Activated CD8-positive, alpha-beta memory T cell treated with anti-CD3 and anti-CD28 coated beads, Interleukin-2, amount 50 U/mL, for 24 hours (primary cell): ENCODE data around the gene CHRM5.
"Not testable (repeated sequence)": the region's sequence is repeated elsewhere in the genome, so short reads cannot be mapped to it uniquely, and the experiment has no call there.

ENCODE experiments used
- DNase-seq: peaks from one replicate; pipeline ENCODE4 v3.0.0-alpha.2; 2020; ENCODE audit errors: extremely low read depth

The CHRM5 gene

DNA sequence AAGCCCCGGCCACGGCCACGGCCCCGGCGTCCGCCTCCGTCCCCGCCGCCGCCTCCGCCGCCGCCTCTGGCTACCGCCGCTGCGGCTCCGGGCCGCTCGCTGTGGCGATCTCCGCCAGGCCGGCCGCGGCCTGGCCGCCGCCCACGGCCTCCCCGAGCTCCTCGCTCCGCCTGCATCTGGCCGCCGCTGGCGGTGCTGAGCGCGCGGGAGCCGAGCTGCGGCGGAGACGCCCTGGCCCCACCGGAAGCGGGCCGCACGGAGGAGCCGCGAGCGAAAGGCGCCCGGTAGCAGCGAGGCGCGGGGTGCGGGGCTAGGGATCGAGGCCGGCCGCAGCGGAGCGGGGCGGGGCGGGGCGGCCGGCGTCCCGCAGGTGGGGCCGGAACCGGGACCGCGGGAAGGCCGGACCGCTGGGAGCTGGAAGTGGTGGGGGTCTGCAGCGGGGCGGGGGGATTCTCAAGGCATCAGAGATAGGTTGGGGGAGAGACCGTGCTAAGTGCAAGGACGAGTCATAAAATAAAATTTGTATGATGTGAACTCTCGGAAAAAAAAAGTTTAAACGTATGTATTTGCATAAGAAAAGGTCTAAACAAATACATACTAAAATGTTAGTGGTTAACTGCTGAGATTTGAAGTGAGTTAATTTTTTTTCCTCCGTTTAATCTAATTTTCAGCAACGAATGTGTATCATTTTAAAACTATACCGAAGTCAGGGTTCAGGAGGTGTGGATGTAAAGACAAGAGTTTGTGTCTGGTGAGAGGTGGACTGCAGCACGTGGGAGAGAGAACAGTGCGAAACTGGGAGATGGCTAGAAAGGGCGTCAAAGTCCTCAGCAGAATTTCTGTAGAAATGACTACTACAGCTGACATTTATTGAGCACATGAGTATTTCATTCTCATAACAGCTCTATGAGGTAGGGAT lies 70.8 kb downstream of the CHRM5 start, which contains the start of gene AVEN:
AVEN (minus strand) TSS at position 334 of the 919 bp plus-strand sequence; CDS start at position 176, 158 bp downstream.
- DNase-seq, result peak; percentile 21

- no peak for DNase-seq
Measured at GRCh38 chr15:34039790-34040113, 71.5 kb downstream of the CHRM5 start.

DNA sequence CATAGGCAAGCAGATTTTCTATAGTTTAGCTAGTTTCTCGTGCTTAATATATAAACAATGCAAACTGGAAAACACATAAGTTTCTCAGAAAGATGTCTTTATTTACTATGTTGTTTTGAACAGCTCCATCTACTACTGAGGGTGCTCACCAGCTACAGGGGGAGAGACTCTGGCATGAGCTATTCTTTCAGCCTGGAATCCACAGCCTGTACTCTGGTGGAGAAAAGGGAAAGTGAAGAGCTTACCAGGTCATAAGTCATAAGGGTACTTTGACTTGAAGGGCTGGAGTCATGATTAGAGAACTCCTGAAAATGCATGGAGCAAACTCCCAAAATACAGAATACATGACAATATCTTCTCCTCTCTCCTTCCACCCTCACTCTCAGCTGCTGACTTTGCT lies 75.1 kb downstream of the CHRM5 start:
- DNase-seq, result no peak

DNA sequence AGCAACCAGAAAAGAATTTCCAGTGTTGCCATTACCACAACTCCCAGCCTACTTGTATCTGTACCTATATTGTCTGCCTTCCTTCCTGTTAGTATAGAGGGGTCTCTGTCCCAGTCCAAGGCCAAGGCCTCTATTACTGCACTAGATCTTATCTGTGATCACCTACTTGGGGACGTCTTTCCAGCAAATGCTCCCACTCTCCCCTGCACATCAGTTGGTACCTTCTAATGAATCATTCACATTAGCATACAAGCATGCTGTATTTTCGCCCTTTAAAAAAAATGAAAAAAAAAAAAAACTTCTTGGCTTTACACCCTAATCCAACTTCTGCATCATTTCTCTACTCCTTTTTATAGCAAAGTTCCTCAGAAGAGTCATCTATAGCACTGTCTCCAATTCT lies 75.5 kb downstream of the CHRM5 start:
- DNase-seq, result no peak

DNA sequence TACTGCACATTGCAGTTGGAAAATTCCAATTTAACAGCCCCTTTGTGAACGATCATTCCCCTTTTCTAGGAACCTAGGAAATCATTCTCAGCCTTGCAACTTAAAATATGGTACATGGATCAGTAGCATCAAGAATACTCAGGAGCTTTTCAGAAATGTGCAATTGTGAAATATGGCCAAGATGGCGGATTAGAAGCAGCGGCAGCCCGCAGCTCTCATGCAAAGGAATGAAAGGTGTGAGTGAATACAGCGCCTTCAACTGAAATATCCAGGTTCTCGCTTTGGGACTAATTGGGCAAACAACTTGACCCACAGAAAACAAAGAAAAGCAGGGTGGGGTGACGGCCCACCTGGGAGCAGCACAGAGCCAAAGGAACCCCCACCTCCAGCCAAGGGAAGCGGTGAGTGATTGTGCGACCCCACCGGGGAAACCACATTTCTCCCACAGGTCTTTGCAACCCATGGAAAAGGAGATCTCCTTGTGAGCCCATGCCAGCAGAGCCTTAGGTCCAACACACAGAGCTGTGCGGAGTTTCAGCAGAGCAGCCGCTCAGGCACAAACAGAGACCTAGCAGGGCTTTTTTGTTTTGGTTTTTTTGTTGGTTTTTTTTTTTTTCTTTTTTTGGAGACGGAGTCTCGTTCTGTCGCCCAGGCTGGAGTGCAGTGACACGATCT lies 78.3 kb downstream of the CHRM5 start:
- no peak for DNase-seq

- no peak for DNase-seq
Measured at GRCh38 chr15:34047893-34048775, 79.8 kb downstream of the CHRM5 start.

GRCh38 chr15:34049112-34049511 lies 80.8 kb downstream of the CHRM5 start:
- no peak for DNase-seq

DNA sequence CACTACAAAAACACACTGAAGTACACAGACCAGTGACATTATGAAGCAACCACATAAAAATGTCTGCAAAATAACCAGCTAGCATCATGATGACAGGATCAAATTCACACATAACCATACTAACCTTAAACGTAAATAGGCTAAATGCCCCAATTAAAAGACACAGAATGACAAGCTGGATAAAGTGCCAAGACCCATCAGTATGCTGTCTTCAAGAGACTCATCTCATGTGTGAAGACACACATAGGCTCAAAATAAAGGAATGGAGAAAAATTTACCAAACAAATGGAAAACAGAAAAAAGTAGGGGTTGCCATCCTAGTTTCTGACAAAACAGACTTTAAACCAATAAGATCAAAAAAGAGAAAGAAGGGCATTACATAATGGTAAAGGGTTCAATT lies 82.1 kb downstream of the CHRM5 start:
- not testable (repeated sequence) for DNase-seq

DNA sequence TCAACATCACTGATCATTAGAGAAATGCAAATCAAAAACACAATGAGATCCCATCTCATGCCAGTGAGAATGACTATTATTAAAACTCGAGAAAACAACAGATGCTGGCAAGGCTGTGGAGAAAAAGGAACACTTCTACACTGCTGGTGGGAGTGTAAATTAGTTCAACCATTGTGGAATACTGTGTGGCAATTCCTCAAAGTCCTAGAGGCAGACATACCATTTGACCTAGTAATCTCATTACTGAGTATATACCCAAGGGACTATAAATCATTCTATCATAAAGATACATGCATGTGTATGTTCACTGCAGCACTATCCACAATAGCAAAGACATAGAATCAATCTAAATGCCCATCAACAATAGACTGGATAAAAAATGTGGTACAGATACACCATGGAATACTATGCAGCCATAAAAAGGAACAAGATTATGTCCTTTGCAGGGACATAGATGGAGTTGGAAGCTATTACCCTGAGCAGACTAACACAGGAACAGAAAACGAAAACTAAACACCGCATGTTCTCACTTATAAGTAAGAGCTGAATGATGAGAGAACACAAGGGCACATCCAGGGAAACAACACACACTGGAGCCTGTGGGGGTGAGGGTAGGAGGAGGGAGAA lies 85.9 kb downstream of the CHRM5 start:
- no peak for DNase-seq

- no peak for DNase-seq
Measured at GRCh38 chr15:34055868-34056595, 87.7 kb downstream of the CHRM5 start.

DNA sequence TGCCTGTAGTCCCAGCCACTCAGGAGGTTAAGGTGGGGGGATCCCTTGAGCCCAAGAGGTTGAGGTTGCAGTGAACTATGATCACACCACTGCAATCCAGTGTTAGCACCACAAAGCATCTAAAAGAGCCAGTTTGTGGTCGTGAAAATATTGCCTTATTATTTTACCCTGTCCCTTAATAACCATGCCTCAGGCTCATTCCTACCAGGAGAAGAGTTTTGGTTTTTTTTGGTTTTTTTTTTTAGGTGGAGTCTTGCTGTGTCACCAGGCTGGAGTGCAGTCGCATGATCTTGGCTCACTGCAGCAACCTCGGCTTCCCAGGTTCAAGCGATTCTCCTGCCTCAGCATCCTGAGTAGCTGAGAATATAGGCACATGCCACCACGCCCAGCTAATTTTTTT lies 88.6 kb downstream of the CHRM5 start:
- no peak for DNase-seq

- no peak for DNase-seq
Measured at GRCh38 chr15:34059476-34059875, 91.2 kb downstream of the CHRM5 start.

DNA sequence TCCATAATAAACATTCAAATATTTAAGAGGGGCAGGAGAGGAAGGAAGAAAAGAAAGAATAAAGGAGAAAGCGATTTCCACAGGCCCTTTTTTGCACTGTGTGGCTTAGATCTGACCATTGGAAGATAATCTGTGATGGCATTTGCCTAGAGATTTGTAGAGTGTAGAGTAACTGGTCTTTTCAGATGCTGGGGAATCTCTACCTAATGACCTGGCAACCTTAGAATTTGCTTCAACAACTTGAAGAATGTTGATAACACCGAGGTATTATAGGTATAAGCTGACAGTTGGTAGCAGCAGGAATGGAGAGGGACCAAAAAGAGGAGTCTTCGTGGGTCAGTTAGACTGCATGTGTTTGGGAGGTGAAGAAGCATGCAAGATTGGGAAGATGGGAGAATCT lies 91.6 kb downstream of the CHRM5 start:
- DNase-seq, result no peak

- DNase-seq, result no peak
Measured at GRCh38 chr15:34064438-34064837, 96.1 kb downstream of the CHRM5 start.

DNA sequence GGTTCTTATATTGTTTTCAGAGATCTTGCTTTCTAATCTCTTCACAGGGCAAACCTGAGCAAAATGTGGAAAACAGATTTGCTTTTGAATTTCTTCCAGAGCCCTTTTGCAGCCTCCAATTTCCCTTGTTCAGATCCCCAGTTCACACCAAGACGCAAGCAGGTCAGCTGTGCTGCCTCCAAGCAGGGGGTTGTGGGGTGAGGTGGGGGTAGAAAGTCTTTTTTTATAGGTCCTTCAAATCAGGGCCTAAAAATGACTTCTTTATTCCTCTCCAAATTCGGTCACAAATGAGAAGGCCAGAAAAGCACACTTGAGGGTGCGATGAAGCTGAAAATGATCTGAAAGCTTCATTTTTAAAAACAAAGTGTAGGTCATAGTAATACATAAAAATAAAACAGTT lies 97.0 kb downstream of the CHRM5 start:
- no peak for DNase-seq

GRCh38 chr15:34065941-34066340 lies 97.6 kb downstream of the CHRM5 start:
- no peak for DNase-seq

DNA sequence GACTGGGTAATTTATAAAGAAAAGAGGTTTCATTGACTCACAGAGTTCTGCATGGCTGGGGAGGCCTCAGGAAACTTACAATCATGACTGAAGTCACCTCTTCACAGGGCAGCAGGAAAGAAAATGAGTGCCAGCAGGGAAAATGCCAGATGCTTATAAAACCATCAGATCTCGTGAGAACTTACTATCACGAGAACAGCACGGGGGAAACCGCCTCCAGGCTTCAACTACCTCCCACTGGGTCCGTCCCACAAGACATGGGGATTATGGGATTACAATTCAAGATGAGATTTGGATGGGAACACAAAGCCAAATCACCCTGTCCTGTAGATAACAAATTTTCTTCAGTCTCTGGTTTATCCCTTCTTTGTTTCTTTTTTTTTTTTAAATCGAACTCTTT lies 101.7 kb downstream of the CHRM5 start:
- DNase-seq, result no peak

GRCh38 chr15:34076785-34077184 lies 108.5 kb downstream of the CHRM5 start:
- no peak for DNase-seq

- no peak for DNase-seq
Measured at GRCh38 chr15:34078900-34079299, 110.6 kb downstream of the CHRM5 start.

GRCh38 chr15:34079904-34080303 lies 111.6 kb downstream of the CHRM5 start:
- DNase-seq, result no peak

GRCh38 chr15:34084086-34084485 lies 115.8 kb downstream of the CHRM5 start:
- DNase-seq, result no peak
